ENCODE data around the gene ARHGEF5. TPM values are rescaled to one million over a fixed set of nuclear protein-coding genes. Genes with fewer than 3 reads are reported as not detected.

ARHGEF5 gene
- total and polyA plus RNA-seq, 10 of the 15 experiments (the other 5 are each of a cell fraction or from before 2014, with no cell fraction given) = 1.6 to 17.2 (median 7.8) TPM

GRCh38 chr7:144403102-144403501 is 47.9 kb downstream of the ARHGEF5 start:
- no peaks in the 10 kb centered on the region for H3K9me3 ChIP-seq (replicated peaks; ENCODE audit: control insufficient read depth, insufficient read depth, low read length)
- WGBS (ENCODE audit: insufficient coverage, insufficient replicate concordance, low lambda C conversion rate, missing lambda C conversion rate) = 85% methylated on average over 5 of the region's 11 CpGs
- ChIA-PET RAD21 (ENCODE audit: unreplicated experiment) (no interaction called here), POLR2A (no interaction called here), SMC1A (ENCODE audit: uncharacterized antibody, unreplicated experiment) (interaction anchor here (1.4 kb wide), 1 partner anchor 8 kb away, joined by 3 read pairs; no protein-coding TSS in a partner anchor), CTCF (no interaction called here)
- DNase-seq (ENCODE audit: low read depth, low spot score) (no peak), ATAC-seq (no peak), FAIRE-seq (no peak)
- H3K79me2 ChIP-seq (ENCODE audit: control insufficient read depth, insufficient read depth, low read length) = no peaks in the 10 kb centered on the region
- no peak overlapping the region for H3K27ac ChIP-seq (ENCODE audit: control insufficient read depth, insufficient read depth)
- no peaks in the 10 kb centered on the region for H3K36me3 ChIP-seq (ENCODE audit: control insufficient read depth in 2 of 2, insufficient read depth in 2 of 2, low read length in 1 of 2)
- H3K27me3 ChIP-seq (replicated peaks in 1 of 2; ENCODE audit: control insufficient read depth in 2 of 2, insufficient read depth in 2 of 2, low read length in 1 of 2) = no peaks in the 10 kb centered on the region
- in situ Hi-C loops (cut with MboI) (no loop called here), intact Hi-C loops (cut with micrococcal nuclease; ENCODE audit: unreplicated experiment) (no loop called here)
- no peak overlapping the region for H3K9ac ChIP-seq (ENCODE audit: control insufficient read depth, insufficient read depth, low read length)
- H3K4me1 ChIP-seq (ENCODE audit: control insufficient read depth, insufficient read depth, low read length) = no peaks in the 10 kb centered on the region
- no peak overlapping the region for H3K4me2 ChIP-seq (ENCODE audit: control insufficient read depth, insufficient read depth)
- no peak overlapping the region for H3K4me3 ChIP-seq
- no TSS peak for BruUV-seq (replicated peaks)
- no peaks in the 10 kb centered on the region for H4K20me1 ChIP-seq (ENCODE audit: control insufficient read depth, insufficient read depth)
- no peak overlapping the region for H2AFZ ChIP-seq (ENCODE audit: control insufficient read depth, low read depth, low read length)
- TF ChIP-seq NBN (IDR thresholded peaks at IDR 0.05) = no peak
- TF ChIP-seq NFIC (IDR thresholded peaks at IDR 0.05; ENCODE audit: low read depth, low read length) = no peak
- no peak for TF ChIP-seq RBBP5 (conservative IDR thresholded peaks at IDR 0.05)
- TF ChIP-seq RCOR1 (conservative IDR thresholded peaks at IDR 0.05; ENCODE audit: low read depth, low read length) = no peak
- no peak for TF ChIP-seq TCF12 (IDR thresholded peaks at IDR 0.05; ENCODE audit: low read depth, low read length)
- no peak for TF ChIP-seq TAF1 (IDR thresholded peaks at IDR 0.05; ENCODE audit: borderline replicate concordance, low read depth, low read length)
- no peak for TF ChIP-seq ETV6 (conservative IDR thresholded peaks at IDR 0.05 in 1 of 2, IDR thresholded peaks at IDR 0.05 in 1 of 2; ENCODE audit: borderline replicate concordance in 1 of 2, low read depth in 1 of 2)
- TF ChIP-seq, protein P1, sequence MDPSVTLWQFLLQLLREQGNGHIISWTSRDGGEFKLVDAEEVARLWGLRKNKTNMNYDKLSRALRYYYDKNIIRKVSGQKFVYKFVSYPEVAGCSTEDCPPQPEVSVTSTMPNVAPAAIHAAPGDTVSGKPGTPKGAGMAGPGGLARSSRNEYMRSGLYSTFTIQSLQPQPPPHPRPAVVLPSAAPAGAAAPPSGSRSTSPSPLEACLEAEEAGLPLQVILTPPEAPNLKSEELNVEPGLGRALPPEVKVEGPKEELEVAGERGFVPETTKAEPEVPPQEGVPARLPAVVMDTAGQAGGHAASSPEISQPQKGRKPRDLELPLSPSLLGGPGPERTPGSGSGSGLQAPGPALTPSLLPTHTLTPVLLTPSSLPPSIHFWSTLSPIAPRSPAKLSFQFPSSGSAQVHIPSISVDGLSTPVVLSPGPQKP (IDR thresholded peaks at IDR 0.05; ENCODE audit: low read depth, low read length) = no peak
- no peak for TF ChIP-seq TARDBP (IDR thresholded peaks at IDR 0.05; ENCODE audit: borderline replicate concordance)
- TF ChIP-seq, protein P2, sequence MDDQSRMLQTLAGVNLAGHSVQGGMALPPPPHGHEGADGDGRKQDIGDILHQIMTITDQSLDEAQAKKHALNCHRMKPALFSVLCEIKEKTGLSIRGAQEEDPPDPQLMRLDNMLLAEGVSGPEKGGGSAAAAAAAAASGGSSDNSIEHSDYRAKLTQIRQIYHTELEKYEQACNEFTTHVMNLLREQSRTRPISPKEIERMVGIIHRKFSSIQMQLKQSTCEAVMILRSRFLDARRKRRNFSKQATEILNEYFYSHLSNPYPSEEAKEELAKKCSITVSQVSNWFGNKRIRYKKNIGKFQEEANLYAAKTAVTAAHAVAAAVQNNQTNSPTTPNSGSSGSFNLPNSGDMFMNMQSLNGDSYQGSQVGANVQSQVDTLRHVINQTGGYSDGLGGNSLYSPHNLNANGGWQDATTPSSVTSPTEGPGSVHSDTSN (IDR thresholded peaks at IDR 0.05; ENCODE audit: insufficient replicate concordance, low read depth, low read length) = no peak

Data from GM12878 (cell line).